Transverse colon (tissue), 4 donors: Measurements from ENCODE around the gene SNRPB2.

Source experiments
- EP300 ChIP-seq: sonication (generic); formaldehyde crosslinking; IDR thresholded peaks from one replicate; pipeline ENCODE4 v1.6.1; 2017; ENCODE audit warnings: antibody characterized with exemption, low read depth
- POLR2A ChIP-seq: fragments of 450-650 bp; IDR thresholded peaks from one replicate; pipeline ENCODE4 v1.6.1; 2016; ENCODE audit warnings: antibody characterized with exemption, mild to moderate bottlenecking, moderate library complexity
- POLR2AphosphoS5 ChIP-seq, 3 donors: sonication (generic); formaldehyde crosslinking; IDR thresholded peaks; one replicate each; pipeline ENCODE4 v1.6.1; 2016; ENCODE audit warnings: antibody characterized with exemption in 3 of 3
- TF ChIP-seq, protein P1 (sequence below), 5 experiments: fragments of 200-600 bp in 3 of 5; fragments of 450-650 bp in 2 of 5; sonication (generic) in 3 of 5; IDR thresholded peaks; 1 replicate in 2 of 5; 2 replicates in 3 of 5; pipeline ENCODE4 v1.5.1; 2016 to 2017; ENCODE audit warnings: antibody characterized with exemption in 5 of 5, inconsistent platforms in 3 of 5, mild to moderate bottlenecking in 2 of 5, moderate library complexity in 1 of 5

DNA sequence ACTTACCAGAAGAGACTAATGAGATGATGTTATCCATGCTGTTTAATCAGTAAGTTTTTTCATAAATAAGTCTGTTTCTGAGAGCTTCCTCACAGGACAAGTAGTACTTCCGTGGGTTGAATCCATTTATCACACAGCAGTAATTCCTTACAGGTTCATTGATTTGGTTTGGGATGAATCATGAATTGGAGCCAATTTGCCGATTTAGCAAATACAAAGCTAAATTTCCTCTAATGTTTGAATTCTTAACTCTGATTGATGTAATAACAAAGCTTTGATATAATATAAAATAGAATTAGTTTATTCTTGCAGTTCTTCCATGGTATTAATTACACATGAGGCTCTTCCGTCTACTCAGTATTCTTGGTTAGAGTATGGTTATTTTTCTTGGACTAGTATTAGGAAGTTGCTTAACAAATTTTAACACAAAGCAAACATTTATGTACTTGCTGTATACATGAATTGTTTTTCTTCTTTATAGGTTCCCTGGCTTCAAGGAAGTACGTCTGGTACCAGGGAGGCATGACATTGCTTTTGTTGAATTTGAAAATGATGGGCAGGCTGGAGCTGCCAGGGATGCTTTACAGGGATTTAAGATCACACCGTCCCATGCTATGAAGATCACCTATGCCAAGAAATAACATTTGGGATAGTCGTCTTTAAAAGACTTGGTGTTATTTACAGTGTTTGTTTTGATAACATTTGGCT is 10.7 kb downstream of the SNRPB2 start:
- no peak for TF ChIP-seq POLR2A
- TF ChIP-seq, protein P1, sequence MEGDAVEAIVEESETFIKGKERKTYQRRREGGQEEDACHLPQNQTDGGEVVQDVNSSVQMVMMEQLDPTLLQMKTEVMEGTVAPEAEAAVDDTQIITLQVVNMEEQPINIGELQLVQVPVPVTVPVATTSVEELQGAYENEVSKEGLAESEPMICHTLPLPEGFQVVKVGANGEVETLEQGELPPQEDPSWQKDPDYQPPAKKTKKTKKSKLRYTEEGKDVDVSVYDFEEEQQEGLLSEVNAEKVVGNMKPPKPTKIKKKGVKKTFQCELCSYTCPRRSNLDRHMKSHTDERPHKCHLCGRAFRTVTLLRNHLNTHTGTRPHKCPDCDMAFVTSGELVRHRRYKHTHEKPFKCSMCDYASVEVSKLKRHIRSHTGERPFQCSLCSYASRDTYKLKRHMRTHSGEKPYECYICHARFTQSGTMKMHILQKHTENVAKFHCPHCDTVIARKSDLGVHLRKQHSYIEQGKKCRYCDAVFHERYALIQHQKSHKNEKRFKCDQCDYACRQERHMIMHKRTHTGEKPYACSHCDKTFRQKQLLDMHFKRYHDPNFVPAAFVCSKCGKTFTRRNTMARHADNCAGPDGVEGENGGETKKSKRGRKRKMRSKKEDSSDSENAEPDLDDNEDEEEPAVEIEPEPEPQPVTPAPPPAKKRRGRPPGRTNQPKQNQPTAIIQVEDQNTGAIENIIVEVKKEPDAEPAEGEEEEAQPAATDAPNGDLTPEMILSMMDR (IDR thresholded peaks at IDR 0.05): no peak
- no peak for TF ChIP-seq EP300
- TF ChIP-seq POLR2AphosphoS5 (IDR thresholded peaks at IDR 0.05): no peak
